Loucy (cell line): ENCODE measurements around the gene TOB1.
A peak's percentile ranks its signal among the peaks of the same experiment; 100 is the strongest.

ENCODE experiments used
- H2AFZ ChIP-seq: fragments of 200-600 bp; sonication (generic); 2 replicates; pipeline ENCODE4 v1.6.0; 2016; ENCODE audit warnings: antibody characterized with exemption, mild to moderate bottlenecking, low read length, moderate library complexity
- H3F3A ChIP-seq: fragments of 200-600 bp; 2 replicates; pipeline ENCODE4 v1.6.0; 2016; ENCODE audit warnings: antibody characterized with exemption, low read depth, mild to moderate bottlenecking
- H3K27me3 ChIP-seq: fragments of 200-600 bp; sonication (generic); 2 replicates; pipeline ENCODE4 v1.6.1; 2014; ENCODE audit warnings: low read length, mild to moderate bottlenecking; ENCODE audit not compliant: insufficient read depth, poor library complexity, severe bottlenecking
- H3K36me3 ChIP-seq: fragments of 200-600 bp; sonication (generic); 2 replicates; pipeline ENCODE4 v1.6.1; 2016; ENCODE audit warnings: low read length; ENCODE audit not compliant: insufficient read depth
- H3K4me1 ChIP-seq: fragments of 200-600 bp; sonication (generic); 2 replicates; pipeline ENCODE4 v1.5.1; 2014; ENCODE audit warnings: low read length, mild to moderate bottlenecking; ENCODE audit not compliant: insufficient read depth, poor library complexity, severe bottlenecking
- H3K4me2 ChIP-seq: fragments of 200-600 bp; sonication (generic); 2 replicates; pipeline ENCODE4 v1.6.0; 2014; ENCODE audit warnings: antibody characterized with exemption, low read length, low read depth, mild to moderate bottlenecking; ENCODE audit not compliant: poor library complexity, severe bottlenecking
- H3K4me3 ChIP-seq: fragments of 200-600 bp; sonication (generic); 2 replicates; pipeline ENCODE4 v1.5.1; 2014; ENCODE audit warnings: low read length, mild to moderate bottlenecking, mixed read lengths; ENCODE audit not compliant: poor library complexity, severe bottlenecking
- H3K79me2 ChIP-seq: fragments of 200-600 bp; sonication (generic); 2 replicates; pipeline ENCODE4 v1.6.1; 2014; ENCODE audit warnings: low read length; ENCODE audit not compliant: insufficient read depth
- H3K9ac ChIP-seq: fragments of 200-600 bp; sonication (generic); 2 replicates; pipeline ENCODE4 v1.6.0; 2014; ENCODE audit warnings: mild to moderate bottlenecking, low read depth, low read length, moderate library complexity; ENCODE audit not compliant: poor library complexity, severe bottlenecking
- H3K9me2 ChIP-seq: fragments of 200-600 bp; sonication (generic); replicated peaks from 2 replicates; pipeline ENCODE4 v1.6.1; 2016; ENCODE audit warnings: low read depth, low read length, mixed read lengths
- H3K9me3 ChIP-seq: fragments of 200-600 bp; sonication (generic); 2 replicates; pipeline ENCODE4 v1.6.1; 2014; ENCODE audit warnings: mild to moderate bottlenecking, antibody characterized with exemption, low read length, low read depth; ENCODE audit not compliant: insufficient read depth
- H4K20me1 ChIP-seq: fragments of 200-600 bp; sonication (generic); 2 replicates; pipeline ENCODE4 v1.6.0; 2014; ENCODE audit warnings: antibody characterized with exemption, low read length, mild to moderate bottlenecking; ENCODE audit not compliant: insufficient read depth, poor library complexity, severe bottlenecking
- CTCF ChIP-seq: fragments of 200-600 bp; sonication (generic); conservative IDR thresholded peaks from 2 replicates; pipeline ENCODE4 v1.5.1; 2014; ENCODE audit warnings: mild to moderate bottlenecking, antibody characterized with exemption, low read length
- EZH2phosphoT487 ChIP-seq: fragments of 200-600 bp; IDR thresholded peaks from 2 replicates; pipeline ENCODE4 v1.6.1; 2018; ENCODE audit warnings: antibody characterized with exemption, mild to moderate bottlenecking, moderate library complexity, borderline replicate concordance

TOB1 gene

GRCh38 chr17:50868602-50869001 is 2.4 kb upstream of the TOB1 start:
- H3K9me2 ChIP-seq, result no peaks in the 10 kb centered on the region
- H3K4me1 ChIP-seq, result peaks cover 44% of the 10 kb centered on the region
- H3K9me3 ChIP-seq, result no peaks in the 10 kb centered on the region
- TF ChIP-seq CTCF (no peak), EZH2phosphoT487 (no peak)
- peaks cover 29% of the 10 kb centered on the region for H3K27me3 ChIP-seq
- no peak overlapping the region for H2AFZ ChIP-seq
- peaks cover 20% of the 10 kb centered on the region for H3K79me2 ChIP-seq
- 0 out of 2 replicates have a peak, but pooled peaks cover 5% of the 10 kb centered on the region for H3F3A ChIP-seq
- H3K36me3 ChIP-seq, result no peaks in the 10 kb centered on the region
- peak overlapping the region; percentile 92 for H3K9ac ChIP-seq
- peaks cover 18% of the 10 kb centered on the region for H4K20me1 ChIP-seq
- peak overlapping the region; percentile 84 for H3K4me2 ChIP-seq
- peak overlapping the region; percentile 84 for H3K4me3 ChIP-seq

GRCh38 chr17:50868140-50868438 is 1.9 kb upstream of the TOB1 start:
- H3F3A ChIP-seq, result 0 out of 2 replicates have a peak, but pooled peaks cover 5% of the 10 kb centered on the region
- TF ChIP-seq CTCF (no peak), EZH2phosphoT487 (no peak)
- H3K9me3 ChIP-seq, result no peaks in the 10 kb centered on the region
- H3K9ac ChIP-seq, result peak overlapping the region; percentile 92
- peaks cover 24% of the 10 kb centered on the region for H3K27me3 ChIP-seq
- no peaks in the 10 kb centered on the region for H3K9me2 ChIP-seq
- peaks cover 42% of the 10 kb centered on the region for H3K4me1 ChIP-seq
- H3K4me2 ChIP-seq, result peak overlapping the region; percentile 84
- peaks cover 19% of the 10 kb centered on the region for H4K20me1 ChIP-seq
- H3K36me3 ChIP-seq, result no peaks in the 10 kb centered on the region
- H3K79me2 ChIP-seq, result peaks cover 26% of the 10 kb centered on the region
- H3K4me3 ChIP-seq, result peak overlapping the region; percentile 84
- no peak overlapping the region for H2AFZ ChIP-seq

DNA sequence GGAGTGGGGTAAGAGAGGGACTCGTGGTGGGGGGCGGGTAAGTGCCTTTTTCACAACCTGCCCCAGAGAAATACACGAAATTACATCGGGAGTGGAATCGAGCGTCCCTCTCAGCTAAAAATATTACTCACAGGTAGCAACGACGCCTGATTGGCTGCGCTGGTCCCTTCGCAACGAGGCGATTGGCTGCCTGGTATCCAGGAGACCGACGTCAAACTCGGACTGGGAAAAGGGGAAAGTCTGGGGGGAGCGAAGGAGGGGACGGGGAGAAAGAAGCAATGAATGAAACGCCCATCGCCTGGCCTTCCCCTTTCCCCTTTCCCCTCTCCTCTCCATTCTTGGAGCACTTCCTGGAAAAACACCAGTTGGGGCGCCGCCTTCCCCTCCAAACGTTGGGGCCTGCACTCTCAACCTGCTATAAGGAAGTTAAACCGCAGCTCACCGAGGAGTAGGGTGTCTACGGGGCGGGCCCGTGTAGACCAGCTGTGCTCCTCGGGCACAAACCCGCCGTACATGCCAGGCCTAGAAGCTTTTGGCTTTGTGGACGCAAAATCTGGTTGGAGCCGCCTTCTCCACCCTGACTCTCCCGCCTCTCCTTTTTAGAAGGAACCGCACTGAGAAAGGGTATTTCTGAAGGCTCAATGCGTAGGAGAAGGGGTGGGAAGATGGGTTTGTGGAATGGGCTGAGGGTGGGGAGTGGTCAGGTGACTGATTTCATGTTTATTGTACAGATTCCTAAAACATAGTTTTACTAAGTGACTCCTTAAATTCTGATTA is 1.4 kb upstream of the TOB1 start:
- Histone ChIP-seq H3F3A (0 out of 2 replicates have a peak, but pooled peaks cover 5% of the 10 kb centered on the region), H3K9me3 (no peaks in the 10 kb centered on the region), H3K9ac (peak overlapping the region; percentile 92), H3K36me3 (no peaks in the 10 kb centered on the region), H3K4me2 (peak overlapping the region; percentile 84), H3K9me2 (no peaks in the 10 kb centered on the region), H3K27me3 (peaks cover 18% of the 10 kb centered on the region), H3K79me2 (peaks cover 29% of the 10 kb centered on the region), H3K4me1 (peaks cover 37% of the 10 kb centered on the region), H4K20me1 (peaks cover 17% of the 10 kb centered on the region), H3K4me3 (peak overlapping the region; percentile 84), H2AFZ (peak overlapping the region; percentile 86)
- no peak for TF ChIP-seq EZH2phosphoT487
- TF ChIP-seq CTCF, result no peak
